Right kidney (tissue), 1 donor: ENCODE measurements around the gene ALPP.
"Not testable (repeated sequence)": the region's sequence is repeated elsewhere in the genome, so short reads cannot be mapped to it uniquely, and the experiment has no call there.

Experiments
- DNase-seq: peaks from one replicate; pipeline ENCODE4 v3.0.0-alpha.2; 2016

The ALPP gene

DNA sequence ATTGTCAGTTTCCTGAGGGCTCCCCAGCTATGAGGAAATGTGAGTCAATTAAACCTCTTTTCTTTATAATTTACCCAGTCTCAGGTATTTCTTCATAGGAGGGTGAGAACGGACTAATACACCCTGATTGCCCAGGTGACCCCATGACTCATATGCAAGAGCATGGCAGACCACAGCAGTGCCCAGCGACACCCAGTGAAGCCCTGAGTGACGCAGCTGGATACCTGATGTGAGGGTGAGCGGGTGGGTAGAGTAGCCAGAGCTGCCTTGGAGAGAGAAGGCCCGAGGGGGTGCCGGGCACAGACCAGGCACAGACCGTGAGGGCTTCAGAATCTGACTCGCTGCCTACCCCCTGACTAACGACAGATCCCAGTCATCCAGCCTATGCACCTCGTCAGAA, 43.5 kb downstream of the ALPP start:
- no peak for DNase-seq

DNA sequence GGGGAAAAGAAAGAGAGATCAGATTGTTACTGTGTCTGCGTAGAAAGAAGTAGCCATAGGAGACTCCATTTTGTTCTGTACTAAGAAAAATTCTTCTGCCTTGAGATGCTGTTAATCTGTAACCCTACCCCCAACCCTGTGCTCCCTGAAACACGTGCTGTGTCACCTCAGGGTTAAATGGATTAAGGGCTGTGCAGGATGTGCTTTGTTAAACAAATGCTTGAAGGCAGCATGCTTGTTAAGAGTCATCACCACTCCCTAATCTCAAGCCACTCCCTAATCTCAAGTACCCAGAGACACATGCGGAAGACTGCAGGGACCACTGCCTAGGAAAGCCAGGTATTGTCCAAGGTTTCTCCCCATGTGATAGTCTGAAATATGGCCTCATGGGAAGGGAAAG, 44.4 kb downstream of the ALPP start:
- not testable (repeated sequence) for DNase-seq

DNA sequence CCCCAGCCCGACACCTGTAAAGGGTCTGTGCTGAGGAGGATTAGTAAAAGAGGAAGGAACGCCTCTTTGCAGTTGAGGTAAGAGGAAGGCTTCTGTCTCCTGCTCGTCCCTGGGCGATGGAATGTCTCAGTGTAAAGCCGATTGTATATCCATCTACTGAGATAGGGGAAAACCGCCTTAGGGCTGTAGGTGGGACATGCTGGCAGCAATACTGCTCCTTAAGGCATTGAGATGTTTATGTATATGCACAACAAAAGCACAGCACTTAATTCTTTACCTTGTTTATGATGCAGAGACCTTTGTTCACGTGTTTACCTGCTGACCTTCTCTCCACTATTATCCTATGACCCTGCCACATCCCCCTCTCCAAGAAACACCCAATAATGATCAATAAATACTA, 44.9 kb downstream of the ALPP start:
- not testable (repeated sequence) for DNase-seq

DNA sequence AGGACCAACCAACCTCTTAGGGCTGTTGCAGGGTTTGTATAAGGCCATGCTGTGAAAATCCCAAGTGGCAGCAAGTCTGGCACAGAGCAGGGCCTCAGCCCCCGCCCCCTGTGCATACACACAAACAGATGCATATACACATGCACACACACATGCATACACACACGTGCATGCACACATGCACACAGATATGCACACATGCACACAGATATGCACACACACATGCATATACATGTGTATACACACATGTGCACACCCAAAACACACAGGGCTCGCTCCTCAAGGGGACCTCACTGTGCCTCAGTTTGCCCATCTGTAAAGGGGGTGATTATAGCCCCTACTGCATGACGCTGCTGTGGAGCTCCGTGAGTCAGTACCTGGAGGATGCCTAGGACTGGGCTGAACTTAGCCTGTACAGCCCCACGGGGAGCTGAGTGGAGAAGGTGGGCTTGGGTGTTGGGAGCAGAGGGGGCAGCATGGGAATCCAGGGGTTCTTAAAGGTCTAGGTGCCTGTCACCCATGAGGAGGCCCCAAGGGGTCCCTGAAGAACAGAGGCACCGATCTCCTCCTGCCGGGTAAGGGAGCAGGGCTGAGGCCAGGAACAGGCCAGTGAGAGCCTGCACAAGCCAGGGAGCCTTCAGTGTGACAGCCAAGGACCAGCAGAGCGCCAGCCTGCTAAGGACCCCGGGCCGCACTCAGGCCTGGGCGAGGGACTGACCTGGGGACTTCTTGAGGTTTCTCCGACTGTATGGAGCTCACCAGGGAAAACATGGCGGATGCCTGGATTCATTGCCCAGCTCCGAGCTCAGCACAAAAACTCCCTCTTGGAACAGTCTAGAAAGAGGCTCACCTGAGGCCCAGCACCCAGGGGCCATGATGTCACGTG, 53.4 kb downstream of the ALPP start:
- no peak for DNase-seq
